Psoas muscle (tissue), 8 donors: ENCODE results near the gene SMYD2. TPM values are rescaled to one million over a fixed set of nuclear protein-coding genes. Genes with fewer than 3 reads are reported as not detected.

Experiments
- ATAC-seq, 4 donors: fragments of 200-7000 bp; cut with Tn5 transposase; one replicate each; pipeline ENCODE4 v1.9.1; 2020; ENCODE audit warnings: moderate library complexity in 3 of 4, mild to moderate bottlenecking in 2 of 4
- DNase-seq, 2 donors: peaks; one replicate each; pipeline ENCODE4 v3.0.0-alpha.2; 2020
- H3K27ac ChIP-seq: fragments of 200-600 bp; one replicate; pipeline ENCODE4 v1.8.0; 2022
- H3K27me3 ChIP-seq, 3 donors: fragments of 200-600 bp in 1 of 3; one replicate each; pipeline versions ENCODE4 v1.6.1 to v1.8.0; 2013 to 2022; ENCODE audit warnings: low read length in 2 of 3, mild to moderate bottlenecking in 2 of 3, moderate library complexity in 1 of 3; ENCODE audit not compliant: insufficient read depth in 3 of 3
- H3K36me3 ChIP-seq, 2 donors: fragments of 200-600 bp in 1 of 2; one replicate each; pipeline versions ENCODE4 v1.6.1 to v1.8.0; 2013 to 2022; ENCODE audit warnings: low read depth in 1 of 2, mild to moderate bottlenecking in 1 of 2, moderate library complexity in 1 of 2; ENCODE audit not compliant: insufficient read depth in 1 of 2
- H3K4me1 ChIP-seq: fragments of 200-600 bp; one replicate; pipeline ENCODE4 v1.8.0; 2022
- H3K4me3 ChIP-seq: fragments of 200-600 bp; one replicate; pipeline ENCODE4 v1.8.0; 2022; ENCODE audit warnings: mild to moderate bottlenecking
- H3K9me3 ChIP-seq: fragments of 200-600 bp; one replicate; pipeline ENCODE4 v1.8.0; 2022
- CTCF ChIP-seq: fragments of 200-600 bp; IDR thresholded peaks from one replicate; pipeline ENCODE4 v1.8.0; 2022; ENCODE audit warnings: antibody characterized with exemption
- WGBS, 3 donors: extraction: QIAGEN DNeasy Blood & Tissue Kit; methylation state at CpG; one replicate each; pipeline versions ENCODE4 v1.1.6 to v1.1.7; 2013; 5-methylcytosine and 5-hydroxymethylcytosine counted together
- intact Hi-C, 2 donors: fragments of 100-400 bp; cut with DNase I; formaldehyde crosslinking; loops; one replicate each; pipeline versions ENCODE4 v1.11.0 to v1.14.2; 2022
- polyA plus RNA-seq, 3 donors: library from polyadenylated mRNA; stranded (reverse); fragments of 200-250 nt; gene quantifications; one replicate each; pipeline ENCODE4 v1.2.3, GENCODE V29; 2013
- total RNA-seq, 4 donors: library from RNA; stranded (reverse); fragmentation: NEBNext Ultra II Directional in 2 of 4; extraction: Animal tissue kit (Norgen Biotek cat#: 25700) in 2 of 4; gene quantifications; one replicate each; pipeline versions ENCODE4 v1.2.1 to v1.2.4, GENCODE V29; 2021 to 2023
- donor health status: healthy with polysubstance abuse.
- donor health status: DM: no; HTN: no; CAD: no; lungs with moderate emphysema.
- donor health status: Bipolar disorder and iron deficiency.
- donor health status: healthy.
- donor health status: DM: yes; HTN: yes; CAD: no.
- donor health status: DM: no; HTN: no; CAD: no.
- donor health status: DM: no; HTN: no; CAD: no.
- donor health status: DM: yes; HTN: yes; CAD: no.

The SMYD2 gene
- total and polyA plus RNA-seq, 7 donors: 15.6 to 75.3 (median 46.9) TPM

- Histone ChIP-seq H3K36me3 (peaks cover 0 to 6% of the 10 kb centered on the region in 2 donors), H3K27ac (peak overlapping the region; percentile 27), H3K9me3 (no peaks in the 10 kb centered on the region), H3K4me3 (no peak overlapping the region), H3K27me3 (no peaks in the 10 kb centered on the region), H3K4me1 (peaks cover 14% of the 10 kb centered on the region)
- intact Hi-C loops: no loop called here
- WGBS, 3 donors: 18 to 72% (median 42%) methylated on average over 2 of the region's 2 CpGs
- DNase-seq (no peak), ATAC-seq (no peak)
- TF ChIP-seq CTCF: no peak
Measured at GRCh38 chr1:214337015-214337414, 56.1 kb downstream of the SMYD2 start.

- no peak for ATAC-seq
- TF ChIP-seq CTCF: no peak
- DNase-seq: no peak
- Histone ChIP-seq H3K27ac (peak overlapping the region; percentile 27), H3K9me3 (no peaks in the 10 kb centered on the region), H3K4me3 (no peak overlapping the region), H3K4me1 (peaks cover 14% of the 10 kb centered on the region), H3K36me3 (peaks cover 0 to 6% of the 10 kb centered on the region in 2 donors), H3K27me3 (no peaks in the 10 kb centered on the region)
- intact Hi-C loops: no loop called here
- 36 to 60% (median 41%) methylated on average over 6 of the region's 6 CpGs for WGBS, 3 donors
Measured at GRCh38 chr1:214337511-214337910, 56.6 kb downstream of the SMYD2 start.

GRCh38 chr1:214338212-214338611, 57.3 kb downstream of the SMYD2 start:
- peak overlapping the region; percentile 32 for H3K27ac ChIP-seq
- intact Hi-C loops: no loop called here
- TF ChIP-seq CTCF: no peak
- peaks cover 12% of the 10 kb centered on the region for H3K4me1 ChIP-seq
- H3K27me3 ChIP-seq: no peaks in the 10 kb centered on the region
- no peak for DNase-seq
- no peaks in the 10 kb centered on the region for H3K9me3 ChIP-seq
- peak; percentile 65 to 82 (median 78) for ATAC-seq
- H3K4me3 ChIP-seq: no peak overlapping the region
- H3K36me3 ChIP-seq: peaks cover 0 to 6% of the 10 kb centered on the region in 2 donors
- WGBS, 3 donors: 34 to 37% (median 35%) methylated on average over 4 of the region's 4 CpGs

GRCh38 chr1:214341459-214341858, 60.5 kb downstream of the SMYD2 start:
- Histone ChIP-seq H3K27me3 (no peaks in the 10 kb centered on the region), H3K9me3 (peaks cover 5% of the 10 kb centered on the region), H3K4me1 (peaks cover 12% of the 10 kb centered on the region), H3K27ac (no peak overlapping the region), H3K36me3 (peaks cover 0 to 9% of the 10 kb centered on the region in 2 donors), H3K4me3 (no peak overlapping the region)
- no peak for TF ChIP-seq CTCF
- peak in 1 of 4 donors; percentile 31 for ATAC-seq
- WGBS, 3 donors: 61 to 77% (median 63%) methylated on average over 3 of the region's 3 CpGs
- no peak for DNase-seq
- intact Hi-C loops: no loop called here

- intact Hi-C loops: no loop called here
- Histone ChIP-seq H3K36me3 (peaks cover 0 to 11% of the 10 kb centered on the region in 2 donors), H3K4me3 (no peak overlapping the region), H3K27ac (no peak overlapping the region), H3K4me1 (peaks cover 12% of the 10 kb centered on the region), H3K27me3 (no peaks in the 10 kb centered on the region), H3K9me3 (peaks cover 5% of the 10 kb centered on the region)
- WGBS, 3 donors: 65 to 70% (median 69%) methylated on average over 3 of the region's 3 CpGs
- DNase-seq (no peak), ATAC-seq (peak in 1 of 4 donors; percentile 44)
- no peak for TF ChIP-seq CTCF
Measured at GRCh38 chr1:214341932-214342331, 61.0 kb downstream of the SMYD2 start.
